Stimulated activated CD8-positive, alpha-beta memory T cell treated with anti-CD3 and anti-CD28 coated beads, Interleukin-4, amount 100 ng/mL, for 4 hours (primary cell): ENCODE results near the gene CCDC149.

Experiments used
- DNase-seq, 2 donors: peaks; one replicate each; pipeline ENCODE4 v3.0.0-alpha.2; 2020; ENCODE audit warnings: low read depth in 2 of 2, low spot score in 1 of 2

Gene CCDC149

GRCh38 chr4:24881508-24882196 lies 31.2 kb downstream of the CCDC149 start:
- DNase-seq: no peak

GRCh38 chr4:24880186-24880585 lies 32.7 kb downstream of the CCDC149 start:
- no peak for DNase-seq

- DNase-seq: no peak
These were observed 34.2 kb downstream of the CCDC149 start for GRCh38 chr4:24878636-24879016.

- no peak for DNase-seq
These were observed 34.8 kb downstream of the CCDC149 start for GRCh38 chr4:24877868-24878635.

- no peak for DNase-seq
These were observed 36.4 kb downstream of the CCDC149 start for GRCh38 chr4:24876431-24876830.

- no peak for DNase-seq
These were observed 40.1 kb downstream of the CCDC149 start for GRCh38 chr4:24872720-24873119.

- DNase-seq: no peak
These were observed 41.6 kb downstream of the CCDC149 start for GRCh38 chr4:24871210-24871609.

GRCh38 chr4:24867766-24868296 lies 45.0 kb downstream of the CCDC149 start:
- no peak for DNase-seq

GRCh38 chr4:24867251-24867650 lies 45.6 kb downstream of the CCDC149 start:
- no peak for DNase-seq

GRCh38 chr4:24865401-24865800 lies 47.4 kb downstream of the CCDC149 start:
- DNase-seq: no peak

- no peak for DNase-seq
These were observed 49.0 kb downstream of the CCDC149 start for GRCh38 chr4:24863799-24864198.

GRCh38 chr4:24862073-24862751 lies 50.6 kb downstream of the CCDC149 start:
- DNase-seq: no peak

- no peak for DNase-seq
These were observed 54.3 kb downstream of the CCDC149 start for GRCh38 chr4:24858550-24858949.

GRCh38 chr4:24858026-24858425 lies 54.8 kb downstream of the CCDC149 start:
- no peak for DNase-seq

- DNase-seq: no peak
These were observed 56.3 kb downstream of the CCDC149 start for GRCh38 chr4:24856586-24856985.

GRCh38 chr4:24855741-24856140 lies 57.1 kb downstream of the CCDC149 start:
- no peak for DNase-seq

GRCh38 chr4:24853142-24853541 lies 59.7 kb downstream of the CCDC149 start:
- no peak for DNase-seq

GRCh38 chr4:24850674-24851073 lies 62.2 kb downstream of the CCDC149 start:
- DNase-seq: no peak

GRCh38 chr4:24849756-24850155 lies 63.1 kb downstream of the CCDC149 start:
- no peak for DNase-seq

- DNase-seq: no peak
These were observed 63.5 kb downstream of the CCDC149 start for GRCh38 chr4:24849351-24849750.

GRCh38 chr4:24846716-24847115 lies 66.1 kb downstream of the CCDC149 start:
- DNase-seq: no peak

- no peak for DNase-seq
These were observed 66.9 kb downstream of the CCDC149 start for GRCh38 chr4:24845902-24846301.
